Measurements from ENCODE around the gene PCDHA5.
"Not testable (repeated sequence)": the region's sequence is repeated elsewhere in the genome, so short reads cannot be mapped to it uniquely, and the experiment has no call there.

Gene PCDHA5

DNA sequence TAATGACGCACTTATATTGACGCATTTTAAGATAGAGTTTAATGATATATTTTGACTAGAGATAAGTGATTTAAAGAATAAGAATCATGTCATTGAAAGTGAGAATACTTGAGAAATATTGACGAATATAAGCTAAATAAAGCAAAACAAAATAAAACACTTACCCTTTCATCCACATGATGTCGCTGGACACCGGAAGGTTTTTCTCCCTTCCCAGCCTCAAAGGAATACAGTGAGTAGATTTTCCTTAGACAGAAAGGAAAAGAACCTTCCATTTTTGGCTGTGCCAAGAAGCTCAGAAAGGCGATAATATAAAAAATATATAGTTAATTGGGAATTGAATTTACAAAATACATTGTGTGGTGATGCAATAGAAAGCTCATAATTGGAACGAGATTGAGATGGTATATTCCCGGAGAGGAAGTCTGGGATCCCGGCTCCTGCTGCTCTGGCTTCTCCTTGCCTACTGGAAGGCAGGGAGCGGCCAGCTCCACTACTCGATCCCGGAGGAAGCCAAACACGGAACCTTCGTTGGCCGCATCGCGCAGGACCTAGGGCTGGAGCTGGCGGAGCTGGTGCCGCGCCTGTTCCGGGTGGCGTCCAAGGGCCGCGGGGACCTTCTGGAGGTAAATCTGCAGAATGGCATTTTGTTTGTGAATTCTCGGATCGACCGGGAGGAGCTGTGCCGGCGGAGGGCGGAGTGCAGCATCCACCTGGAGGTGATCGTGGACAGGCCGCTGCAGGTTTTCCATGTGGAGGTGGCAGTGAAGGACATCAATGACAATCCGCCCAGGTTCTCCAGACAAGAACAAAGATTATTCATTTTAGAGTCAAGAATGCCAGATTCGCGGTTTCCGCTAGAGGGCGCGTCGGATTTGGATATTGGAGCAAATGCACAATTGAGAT, at the start of gene PCDHA5:
Gene PCDHA5 (plus strand): TSS at position 239 of the 906 bp plus-strand sequence.
- DNase-seq: no peak

DNA sequence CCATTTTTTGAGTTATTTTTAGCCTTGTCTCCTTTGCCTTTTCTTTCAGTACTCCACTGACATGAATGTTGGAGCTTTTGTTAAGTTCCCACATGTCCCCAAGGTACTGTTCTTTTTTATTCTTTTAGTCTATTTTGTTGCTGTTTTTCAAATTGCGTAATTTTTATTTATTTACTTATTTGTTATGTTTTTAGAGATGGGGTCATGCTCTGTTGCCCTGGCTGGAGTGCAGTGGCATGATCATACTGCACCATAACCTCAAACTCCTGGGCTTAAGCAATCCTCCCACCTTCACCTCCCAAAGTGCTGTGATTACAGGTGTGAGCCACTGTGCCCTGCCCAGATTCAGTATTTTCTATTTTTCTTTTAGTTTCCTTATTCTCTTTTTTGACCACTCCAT, 40.9 kb upstream of the PCDHA5 start:
- DNase-seq: no peak

DNA sequence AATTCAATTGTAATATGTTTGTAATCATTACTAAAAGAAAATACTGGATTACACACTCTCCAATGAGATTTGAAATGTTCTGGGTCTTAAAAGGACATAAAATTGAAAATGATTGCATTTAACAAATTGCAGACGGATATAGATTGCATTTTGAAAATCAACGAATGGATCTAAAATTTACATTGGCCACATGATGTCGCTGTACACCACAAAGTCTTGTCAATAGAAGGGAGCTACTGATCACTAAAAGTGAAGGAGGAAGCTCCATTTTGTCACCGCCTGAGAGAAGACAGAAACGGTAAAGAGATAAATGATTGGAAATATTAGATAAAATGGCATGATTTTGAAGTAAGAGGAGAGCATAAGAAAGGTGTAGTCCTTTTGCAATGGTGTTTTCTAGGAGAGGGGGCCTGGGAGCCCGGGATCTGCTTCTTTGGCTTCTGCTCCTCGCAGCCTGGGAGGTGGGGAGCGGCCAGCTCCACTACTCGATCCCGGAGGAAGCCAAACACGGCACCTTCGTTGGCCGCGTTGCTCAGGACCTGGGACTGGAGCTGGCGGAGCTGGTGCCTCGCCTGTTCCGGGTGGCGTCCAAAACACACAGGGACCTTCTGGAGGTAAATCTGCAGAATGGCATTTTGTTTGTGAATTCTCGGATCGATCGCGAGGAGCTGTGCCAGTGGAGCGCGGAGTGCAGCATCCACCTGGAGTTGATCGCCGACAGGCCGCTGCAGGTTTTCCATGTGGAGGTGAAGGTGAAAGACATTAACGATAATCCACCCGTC, 35.3 kb upstream of the PCDHA5 start, which contains the start of gene PCDHA1:
Gene PCDHA1 (plus strand): TSS at position 236 of the 782 bp plus-strand sequence.
- DNase-seq: no peak

DNA sequence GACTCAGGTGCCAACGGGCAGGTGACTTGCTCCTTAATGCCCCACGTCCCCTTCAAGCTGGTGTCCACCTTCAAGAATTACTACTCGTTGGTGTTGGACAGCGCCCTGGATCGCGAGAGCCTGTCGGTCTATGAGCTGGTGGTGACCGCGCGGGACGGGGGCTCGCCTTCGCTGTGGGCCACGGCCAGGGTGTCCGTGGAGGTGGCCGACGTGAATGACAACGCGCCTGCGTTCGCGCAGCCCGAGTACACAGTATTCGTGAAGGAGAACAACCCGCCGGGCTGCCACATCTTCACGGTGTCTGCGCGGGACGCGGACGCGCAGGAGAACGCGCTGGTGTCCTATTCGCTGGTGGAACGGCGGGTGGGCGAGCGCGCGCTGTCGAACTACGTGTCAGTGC, 34.0 kb upstream of the PCDHA5 start:
- not testable (repeated sequence) for DNase-seq

DNA sequence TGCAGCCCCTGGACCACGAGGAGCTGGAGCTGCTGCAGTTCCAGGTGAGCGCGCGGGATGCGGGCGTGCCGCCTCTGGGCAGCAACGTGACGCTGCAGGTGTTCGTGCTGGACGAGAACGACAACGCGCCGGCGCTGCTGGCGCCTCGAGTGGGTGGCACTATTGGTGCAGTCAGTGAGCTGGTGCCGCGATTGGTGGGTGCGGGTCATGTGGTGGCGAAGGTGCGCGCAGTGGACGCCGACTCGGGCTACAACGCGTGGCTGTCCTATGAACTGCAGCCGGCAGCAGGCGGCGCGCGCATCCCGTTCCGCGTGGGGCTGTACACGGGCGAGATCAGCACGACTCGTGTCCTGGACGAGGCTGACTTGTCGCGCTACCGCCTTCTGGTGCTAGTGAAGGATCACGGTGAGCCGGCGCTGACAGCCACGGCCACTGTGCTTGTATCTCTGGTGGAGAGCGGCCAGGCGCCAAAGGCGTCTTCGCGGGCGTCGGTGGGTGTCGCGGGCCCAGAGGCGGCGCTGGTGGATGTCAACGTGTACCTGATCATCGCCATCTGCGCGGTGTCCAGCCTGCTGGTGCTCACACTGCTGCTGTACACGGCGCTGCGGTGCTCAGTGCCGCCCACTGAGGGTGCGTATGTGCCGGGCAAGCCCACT, 33.4 kb upstream of the PCDHA5 start:
- DNase-seq: not testable (repeated sequence)

DNA sequence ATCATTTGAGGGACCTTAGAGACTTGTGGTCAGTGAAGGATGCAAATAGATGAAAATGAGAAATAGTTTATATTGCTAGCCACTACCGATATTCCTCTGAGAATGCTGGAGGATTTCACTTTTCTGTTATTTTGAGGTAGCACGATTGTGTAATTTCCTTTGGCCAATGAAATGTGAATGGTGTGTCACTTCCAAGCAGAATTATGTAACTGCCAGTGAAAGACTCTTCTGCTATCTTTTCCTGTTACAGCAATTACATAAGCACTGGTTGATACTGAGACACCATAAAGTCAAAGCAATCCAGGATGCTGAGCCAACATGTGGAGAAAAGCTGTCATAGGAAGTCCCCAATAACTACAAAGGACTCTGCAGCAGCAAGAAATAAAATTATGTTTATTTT, 30.3 kb upstream of the PCDHA5 start:
- no peak for DNase-seq

DNA sequence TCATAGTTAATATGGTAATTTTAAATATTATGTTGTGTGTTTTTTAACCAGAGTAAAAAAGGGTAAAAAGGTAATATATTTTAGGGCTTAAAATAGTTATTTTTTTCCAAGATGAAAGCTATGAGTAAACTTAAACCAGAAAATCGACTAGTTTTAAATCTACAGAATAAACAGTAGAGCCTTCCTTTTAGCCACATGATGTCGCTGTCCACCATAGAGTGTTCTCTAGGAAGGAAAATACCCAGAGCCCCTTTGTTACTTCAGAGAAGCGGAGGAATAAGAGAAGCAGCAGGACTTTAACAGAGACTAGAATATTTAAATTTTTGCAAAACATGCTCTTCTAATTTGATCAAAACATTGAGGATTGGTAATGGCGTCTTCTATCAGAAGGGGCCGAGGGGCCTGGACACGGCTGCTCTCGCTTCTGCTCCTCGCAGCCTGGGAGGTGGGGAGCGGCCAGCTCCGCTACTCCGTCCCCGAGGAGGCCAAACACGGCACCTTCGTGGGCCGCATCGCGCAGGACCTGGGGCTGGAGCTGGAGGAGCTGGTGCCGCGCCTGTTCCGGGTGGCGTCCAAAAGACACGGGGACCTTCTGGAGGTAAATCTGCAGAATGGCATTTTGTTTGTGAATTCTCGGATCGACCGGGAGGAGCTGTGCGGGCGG, 26.7 kb upstream of the PCDHA5 start, which contains the start of gene PCDHA2:
Gene PCDHA2 (plus strand): TSS at position 258 of the 664 bp plus-strand sequence.
- no peak for DNase-seq

DNA sequence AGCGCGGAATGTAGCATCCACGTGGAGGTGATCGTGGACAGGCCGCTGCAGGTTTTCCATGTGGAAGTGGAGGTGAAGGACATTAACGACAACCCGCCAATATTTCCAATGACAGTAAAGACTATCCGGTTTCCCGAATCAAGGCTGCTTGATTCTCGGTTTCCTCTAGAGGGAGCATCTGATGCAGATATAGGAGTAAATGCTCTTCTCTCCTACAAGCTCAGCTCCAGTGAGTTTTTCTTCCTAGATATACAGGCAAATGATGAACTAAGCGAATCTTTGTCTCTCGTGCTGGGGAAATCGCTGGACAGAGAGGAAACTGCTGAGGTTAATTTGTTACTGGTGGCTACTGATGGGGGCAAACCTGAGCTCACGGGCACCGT, 26.2 kb upstream of the PCDHA5 start:
- DNase-seq: no peak

DNA sequence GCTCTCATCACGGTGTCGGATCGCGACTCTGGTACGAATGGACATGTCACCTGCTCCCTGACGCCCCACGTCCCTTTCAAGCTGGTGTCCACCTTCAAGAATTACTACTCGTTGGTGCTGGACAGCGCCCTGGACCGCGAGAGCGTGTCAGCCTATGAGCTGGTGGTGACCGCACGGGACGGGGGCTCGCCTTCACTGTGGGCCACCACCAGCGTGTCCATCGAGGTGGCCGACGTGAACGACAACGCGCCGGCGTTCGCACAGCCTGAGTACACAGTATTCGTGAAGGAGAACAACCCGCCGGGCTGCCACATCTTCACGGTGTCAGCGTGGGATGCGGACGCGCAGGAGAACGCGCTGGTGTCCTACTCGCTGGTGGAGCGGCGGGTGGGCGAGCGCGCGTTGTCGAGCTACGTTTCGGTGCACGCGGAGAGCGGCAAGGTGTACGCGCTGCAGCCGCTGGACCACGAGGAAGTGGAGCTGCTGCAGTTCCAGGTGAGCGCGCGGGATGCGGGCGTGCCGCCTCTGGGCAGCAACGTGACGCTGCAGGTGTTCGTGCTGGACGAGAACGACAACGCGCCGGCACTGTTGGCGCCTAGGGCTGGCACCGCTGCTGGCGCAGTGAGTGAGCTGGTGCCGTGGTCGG, 25.2 kb upstream of the PCDHA5 start:
- not testable (repeated sequence) for DNase-seq

DNA sequence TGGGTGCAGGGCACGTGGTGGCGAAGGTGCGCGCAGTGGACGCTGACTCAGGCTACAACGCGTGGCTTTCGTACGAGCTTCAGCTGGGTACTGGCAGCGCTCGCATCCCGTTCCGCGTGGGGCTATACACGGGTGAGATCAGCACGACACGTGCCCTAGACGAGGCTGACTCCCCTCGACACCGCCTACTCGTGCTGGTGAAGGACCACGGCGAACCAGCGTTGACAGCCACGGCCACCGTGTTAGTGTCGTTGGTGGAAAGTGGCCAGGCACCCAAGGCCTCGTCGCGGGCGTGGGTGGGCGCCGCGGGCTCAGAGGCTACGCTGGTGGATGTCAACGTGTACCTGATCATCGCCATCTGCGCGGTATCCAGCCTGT, 24.7 kb upstream of the PCDHA5 start:
- DNase-seq: no peak

DNA sequence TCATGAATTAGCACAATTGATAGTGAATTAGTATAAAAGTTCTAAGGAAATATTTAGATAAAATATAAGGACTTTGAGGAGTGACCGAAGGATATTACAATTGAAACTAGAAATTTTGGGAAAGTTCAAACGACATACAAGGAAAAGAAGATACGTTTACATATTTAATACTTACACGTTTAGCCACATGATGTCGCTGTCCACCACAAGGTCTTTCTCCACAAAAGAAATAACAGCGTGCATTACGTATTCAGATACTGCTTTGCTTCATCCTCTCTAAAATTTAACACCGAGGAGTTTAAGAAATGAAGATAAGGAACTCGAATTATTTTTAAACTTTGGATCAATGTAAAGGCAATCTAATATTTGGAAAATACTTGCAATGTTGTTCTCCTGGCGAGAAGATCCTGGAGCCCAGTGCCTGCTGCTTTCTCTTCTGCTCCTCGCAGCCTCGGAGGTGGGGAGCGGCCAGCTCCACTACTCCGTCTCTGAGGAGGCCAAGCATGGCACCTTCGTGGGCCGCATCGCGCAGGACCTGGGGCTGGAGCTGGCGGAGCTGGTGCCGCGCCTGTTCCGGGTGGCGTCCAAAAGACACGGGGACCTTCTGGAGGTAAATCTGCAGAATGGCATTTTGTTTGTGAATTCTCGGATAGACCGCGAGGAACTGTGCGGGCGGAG, 20.5 kb upstream of the PCDHA5 start, which contains the start of gene PCDHA3:
Gene PCDHA3 (plus strand): TSS at position 242 of the 678 bp plus-strand sequence.
- DNase-seq: no peak

DNA sequence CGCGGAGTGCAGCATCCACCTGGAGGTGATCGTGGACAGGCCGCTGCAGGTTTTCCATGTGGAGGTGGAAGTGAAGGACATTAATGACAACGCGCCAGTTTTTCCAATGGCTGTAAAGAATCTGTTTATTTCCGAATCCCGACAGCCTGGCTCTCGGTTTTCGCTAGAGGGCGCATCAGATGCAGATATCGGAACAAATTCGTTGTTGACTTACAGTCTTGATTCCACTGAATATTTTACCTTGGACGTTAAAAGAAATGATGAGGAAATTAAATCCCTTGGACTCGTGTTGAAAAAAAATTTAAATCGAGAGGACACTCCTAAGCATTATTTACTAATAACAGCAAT, 19.9 kb upstream of the PCDHA5 start:
- no peak for DNase-seq

DNA sequence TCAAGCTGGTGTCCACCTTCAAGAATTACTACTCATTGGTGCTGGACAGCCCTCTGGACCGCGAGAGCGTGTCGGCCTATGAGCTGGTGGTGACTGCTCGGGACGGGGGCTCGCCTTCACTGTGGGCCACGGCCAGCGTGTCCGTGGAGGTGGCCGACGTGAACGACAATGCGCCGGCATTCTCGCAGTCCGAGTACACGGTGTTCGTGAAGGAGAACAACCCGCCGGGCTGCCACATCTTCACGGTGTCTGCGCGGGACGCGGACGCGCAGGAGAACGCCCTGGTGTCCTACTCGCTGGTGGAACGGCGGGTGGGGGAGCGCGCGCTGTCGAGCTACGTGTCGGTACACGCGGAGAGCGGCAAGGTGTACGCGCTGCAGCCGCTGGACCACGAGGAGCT, 19.0 kb upstream of the PCDHA5 start:
- DNase-seq: not testable (repeated sequence)

DNA sequence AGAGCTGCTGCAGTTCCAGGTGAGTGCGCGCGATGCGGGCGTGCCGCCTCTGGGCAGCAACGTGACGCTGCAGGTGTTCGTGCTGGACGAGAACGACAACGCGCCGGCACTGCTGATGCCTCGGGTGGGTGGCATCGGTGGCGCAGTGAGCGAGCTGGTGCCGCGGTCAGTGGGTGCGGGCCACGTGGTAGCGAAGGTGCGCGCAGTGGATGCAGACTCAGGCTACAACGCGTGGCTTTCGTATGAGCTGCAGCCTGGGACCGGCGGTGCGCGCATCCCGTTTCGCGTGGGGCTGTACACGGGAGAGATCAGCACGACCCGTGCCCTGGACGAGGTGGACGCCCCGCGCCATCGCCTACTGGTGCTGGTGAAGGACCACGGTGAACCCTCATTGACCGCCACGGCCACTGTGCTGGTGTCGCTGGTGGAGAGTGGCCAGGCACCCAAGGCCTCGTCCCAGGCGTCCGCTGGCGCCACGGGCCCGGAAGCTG, 18.6 kb upstream of the PCDHA5 start:
- no peak for DNase-seq

DNA sequence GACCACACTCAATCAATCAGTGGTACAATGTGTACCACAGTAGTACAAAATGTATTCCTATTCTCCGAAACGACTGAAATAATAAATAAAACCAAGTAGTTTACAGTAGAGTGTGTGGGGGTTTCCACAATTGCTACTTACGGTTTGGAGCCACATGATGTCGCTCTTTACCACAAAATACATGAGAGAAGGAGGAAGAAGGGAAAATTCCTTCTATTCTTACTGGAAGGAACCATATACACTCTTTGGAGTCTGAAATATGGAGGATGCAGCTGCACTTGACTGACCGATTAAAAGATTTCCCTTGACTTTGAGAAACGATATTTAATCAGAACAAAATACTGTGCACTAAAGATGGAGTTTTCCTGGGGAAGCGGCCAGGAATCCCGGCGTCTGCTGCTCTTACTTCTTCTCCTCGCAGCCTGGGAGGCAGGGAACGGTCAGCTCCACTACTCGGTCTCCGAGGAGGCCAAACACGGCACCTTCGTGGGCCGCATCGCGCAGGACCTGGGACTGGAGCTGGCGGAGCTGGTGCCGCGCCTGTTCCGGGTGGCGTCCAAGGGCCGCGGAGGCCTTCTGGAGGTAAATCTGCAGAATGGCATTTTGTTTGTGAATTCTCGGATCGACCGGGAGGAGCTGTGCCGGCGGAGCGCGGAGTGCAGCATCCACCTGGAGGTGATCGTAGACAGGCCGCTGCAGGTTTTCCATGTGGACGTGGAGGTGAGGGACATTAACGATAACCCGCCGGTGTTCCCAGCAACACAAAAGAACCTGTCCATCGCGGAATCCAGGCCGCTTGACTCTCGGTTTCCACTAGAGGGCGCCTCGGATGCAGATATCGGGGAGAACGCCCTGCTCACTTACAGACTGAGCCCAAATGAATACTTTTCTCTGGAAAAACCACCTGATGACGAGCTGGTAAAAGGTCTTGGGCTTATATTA, 14.3 kb upstream of the PCDHA5 start, which contains the start of gene PCDHA4:
Gene PCDHA4 (plus strand): TSS at position 235 of the 942 bp plus-strand sequence.
- no peak for DNase-seq

DNA sequence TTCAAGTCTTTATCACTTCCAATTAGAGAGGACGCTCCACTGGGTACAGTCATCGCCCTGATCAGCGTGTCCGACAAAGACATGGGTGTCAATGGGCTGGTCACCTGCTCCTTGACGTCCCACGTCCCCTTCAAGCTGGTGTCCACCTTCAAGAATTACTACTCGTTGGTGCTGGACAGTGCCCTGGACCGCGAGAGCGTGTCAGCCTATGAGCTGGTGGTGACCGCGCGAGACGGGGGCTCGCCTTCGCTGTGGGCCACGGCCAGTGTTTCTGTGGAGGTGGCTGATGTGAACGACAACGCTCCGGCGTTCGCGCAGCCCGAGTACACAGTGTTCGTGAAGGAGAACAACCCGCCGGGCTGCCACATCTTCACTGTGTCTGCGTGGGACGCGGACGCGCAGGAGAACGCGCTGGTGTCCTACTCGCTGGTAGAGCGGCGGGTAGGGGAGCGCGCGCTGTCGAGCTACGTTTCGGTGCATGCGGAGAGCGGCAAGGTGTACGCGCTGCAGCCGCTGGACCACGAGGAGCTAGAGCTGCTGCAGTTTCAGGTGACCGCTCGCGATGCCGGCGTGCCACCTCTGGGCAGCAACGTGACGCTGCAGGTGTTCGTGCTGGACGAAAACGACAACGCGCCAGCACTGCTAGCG, 13.0 kb upstream of the PCDHA5 start:
- not testable (repeated sequence) for DNase-seq

DNA sequence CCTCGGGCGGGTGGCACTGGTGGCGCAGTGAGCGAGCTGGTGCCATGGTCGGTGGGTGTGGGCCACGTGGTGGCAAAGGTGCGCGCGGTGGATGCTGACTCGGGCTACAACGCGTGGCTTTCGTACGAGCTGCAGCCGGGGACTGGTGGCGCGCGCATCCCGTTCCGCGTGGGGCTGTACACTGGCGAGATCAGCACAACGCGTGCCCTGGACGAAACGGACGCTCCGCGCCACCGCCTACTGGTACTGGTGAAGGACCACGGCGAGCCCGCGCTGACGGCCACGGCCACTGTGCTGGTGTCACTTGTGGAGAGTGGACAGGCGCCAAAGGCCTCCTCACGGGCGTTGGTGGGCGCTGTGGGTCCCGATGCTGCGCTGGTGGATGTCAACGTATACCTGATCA, 12.5 kb upstream of the PCDHA5 start:
- no peak for DNase-seq

DNA sequence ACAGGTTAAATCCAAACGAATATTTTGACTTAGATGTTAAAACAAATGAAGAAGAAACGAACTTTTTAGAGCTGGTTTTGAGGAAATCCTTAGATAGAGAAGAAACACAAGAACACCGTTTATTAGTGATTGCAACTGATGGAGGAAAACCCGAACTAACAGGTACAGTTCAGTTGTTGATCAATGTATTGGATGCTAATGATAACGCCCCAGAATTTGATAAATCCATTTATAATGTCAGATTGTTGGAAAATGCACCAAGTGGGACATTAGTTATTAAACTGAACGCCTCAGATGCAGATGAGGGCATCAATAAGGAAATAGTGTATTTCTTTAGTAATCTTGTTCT, 842 bp downstream of the PCDHA5 start:
- no peak for DNase-seq

DNA sequence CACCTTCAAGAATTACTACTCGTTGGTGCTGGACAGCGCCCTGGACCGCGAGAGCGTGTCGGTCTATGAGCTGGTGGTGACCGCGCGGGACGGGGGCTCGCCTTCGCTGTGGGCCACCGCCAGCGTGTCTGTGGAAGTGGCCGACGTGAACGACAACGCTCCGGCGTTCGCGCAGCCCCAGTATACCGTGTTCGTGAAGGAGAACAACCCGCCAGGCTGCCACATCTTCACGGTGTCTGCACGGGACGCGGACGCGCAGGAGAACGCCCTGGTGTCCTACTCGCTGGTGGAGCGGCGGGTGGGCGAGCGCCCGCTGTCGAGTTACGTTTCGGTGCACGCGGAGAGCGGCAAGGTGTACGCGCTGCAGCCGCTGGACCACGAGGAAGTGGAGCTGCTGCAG, 1.6 kb downstream of the PCDHA5 start:
- not testable (repeated sequence) for DNase-seq

DNA sequence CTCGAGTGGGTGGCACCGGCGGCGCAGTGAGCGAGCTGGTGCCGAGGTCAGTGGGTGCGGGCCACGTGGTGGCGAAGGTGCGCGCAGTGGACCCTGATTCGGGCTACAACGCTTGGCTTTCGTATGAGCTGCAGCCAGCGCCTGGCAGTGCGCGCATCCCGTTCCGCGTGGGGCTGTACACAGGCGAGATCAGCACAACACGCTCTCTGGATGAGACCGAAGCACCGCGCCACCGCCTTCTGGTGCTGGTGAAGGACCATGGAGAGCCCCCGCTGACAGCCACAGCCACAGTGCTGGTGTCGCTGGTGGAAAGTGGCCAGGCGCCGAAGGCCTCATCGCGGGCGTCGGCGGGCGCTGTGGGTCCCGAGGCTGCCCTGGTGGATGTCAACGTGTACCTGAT, 2.1 kb downstream of the PCDHA5 start:
- no peak for DNase-seq

Data from NCI-H2081 treated with DMSO at 0.1 percent for 48 hours (cell line).